GM23338 (cell line): Measurements from ENCODE around the gene FBXL20. TPM values are rescaled to one million over a fixed set of nuclear protein-coding genes. Genes with fewer than 3 reads are reported as not detected.

Experiments used
- ATAC-seq: fragments of 200-7000 bp; cut with Tn5 transposase; 3 replicates; pipeline ENCODE4 v1.9.1; 2020
- DNase-seq: peaks from one replicate; pipeline ENCODE4 v3.0.0-alpha.2; 2015; ENCODE audit warnings: low spot score
- H2AFZ ChIP-seq: fragments of 200-600 bp; sonication (generic); 2 replicates; pipeline ENCODE4 v1.8.0; 2016; ENCODE audit warnings: antibody characterized with exemption, mild to moderate bottlenecking, moderate library complexity
- H3F3A ChIP-seq: fragments of 200-600 bp; sonication (generic); replicated peaks from 2 replicates; pipeline ENCODE4 v1.8.0; 2017; ENCODE audit warnings: antibody characterized with exemption, mixed run types, low read depth
- H3K27ac ChIP-seq: fragments of 200-600 bp; sonication (generic); 2 replicates; pipeline ENCODE4 v1.6.1; 2016; ENCODE audit warnings: low read depth
- H3K27me3 ChIP-seq: fragments of 200-600 bp; sonication (generic); 2 replicates; pipeline ENCODE4 v1.8.0; 2016; ENCODE audit warnings: mild to moderate bottlenecking, mixed run types, moderate library complexity; ENCODE audit not compliant: insufficient read depth
- H3K36me3 ChIP-seq: fragments of 200-600 bp; sonication (generic); 2 replicates; pipeline ENCODE4 v1.8.0; 2016; ENCODE audit warnings: mild to moderate bottlenecking; ENCODE audit not compliant: insufficient read depth
- H3K4me1 ChIP-seq: fragments of 200-600 bp; sonication (generic); 2 replicates; pipeline ENCODE4 v1.8.0; 2016; ENCODE audit warnings: mild to moderate bottlenecking, moderate library complexity; ENCODE audit not compliant: insufficient read depth
- H3K4me2 ChIP-seq: fragments of 200-600 bp; sonication (generic); 2 replicates; pipeline ENCODE4 v1.7.1; 2017; ENCODE audit warnings: mixed run types
- H3K4me3 ChIP-seq: fragments of 200-600 bp; sonication (generic); 2 replicates; pipeline ENCODE4 v1.6.1; 2016; ENCODE audit warnings: mixed run types
- H3K79me2 ChIP-seq: fragments of 200-600 bp; sonication (generic); replicated peaks from 2 replicates; pipeline ENCODE4 v1.8.0; 2017; ENCODE audit warnings: mild to moderate bottlenecking; ENCODE audit not compliant: insufficient read depth
- H3K9me2 ChIP-seq: fragments of 200-600 bp; sonication (generic); 2 replicates; pipeline ENCODE4 v1.8.0; 2017; ENCODE audit not compliant: insufficient read depth
- H4K20me1 ChIP-seq: fragments of 200-600 bp; sonication (generic); replicated peaks from 2 replicates; pipeline ENCODE4 v1.8.0; 2017; ENCODE audit warnings: mild to moderate bottlenecking; ENCODE audit not compliant: insufficient read depth
- H3K27ac Mint-ChIP-seq: 2 replicates; pipeline ENCODE4 v1.8.0; 2020; ENCODE audit warnings: inconsistent platforms, mild to moderate bottlenecking, moderate library complexity, mixed read lengths
- H3K27me3 Mint-ChIP-seq: 3 replicates; pipeline ENCODE4 v1.8.0; 2022; ENCODE audit warnings: low read depth, mild to moderate bottlenecking, moderate library complexity, mixed read lengths, inconsistent platforms; ENCODE audit not compliant: insufficient read depth, poor library complexity
- H3K36me3 Mint-ChIP-seq: 3 replicates; pipeline ENCODE4 v1.8.0; 2021; ENCODE audit warnings: low read depth, mild to moderate bottlenecking, inconsistent platforms, moderate library complexity, mixed read lengths
- H3K4me1 Mint-ChIP-seq: 3 replicates; pipeline ENCODE4 v1.8.0; 2020; ENCODE audit warnings: mild to moderate bottlenecking, inconsistent platforms, mixed read lengths
- H3K4me3 Mint-ChIP-seq: 3 replicates; pipeline ENCODE4 v1.8.0; 2021; ENCODE audit warnings: moderate library complexity, mild to moderate bottlenecking, inconsistent platforms, mixed read lengths
- H3K9me3 Mint-ChIP-seq: 3 replicates; pipeline ENCODE4 v1.8.0; 2020; ENCODE audit warnings: moderate library complexity, mild to moderate bottlenecking, inconsistent platforms, mixed read lengths
- CTCF ChIP-seq, 2 experiments: fragments of 200-600 bp in 1 of 2; sonication (generic) in 1 of 2; conservative IDR thresholded peaks; 2 replicates each; pipeline versions ENCODE4 v1.5.1 to v1.6.1; 2016 to 2017; ENCODE audit warnings: antibody characterized with exemption in 2 of 2, low read depth in 2 of 2, mild to moderate bottlenecking in 2 of 2, moderate library complexity in 1 of 2
- ETS1 ChIP-seq: IDR thresholded peaks from 2 replicates; pipeline ENCODE4 v1.6.1; 2016; ENCODE audit warnings: antibody characterized with exemption
- EZH2 ChIP-seq: fragments of 200-600 bp; sonication (generic); IDR thresholded peaks from one replicate; pipeline ENCODE4 v1.8.0; 2017; ENCODE audit warnings: antibody characterized with exemption, mild to moderate bottlenecking, low read depth; ENCODE audit not compliant: unreplicated experiment
- EZH2phosphoT487 ChIP-seq: fragments of 200-600 bp; sonication (generic); IDR thresholded peaks from one replicate; pipeline ENCODE4 v1.8.1; 2018; ENCODE audit warnings: antibody characterized with exemption; ENCODE audit not compliant: unreplicated experiment
- NANOG ChIP-seq: IDR thresholded peaks from 2 replicates; pipeline ENCODE4 v1.6.1; 2016; ENCODE audit warnings: antibody characterized with exemption, borderline replicate concordance
- POLR2AphosphoS5 ChIP-seq: IDR thresholded peaks from 2 replicates; pipeline ENCODE4 v1.6.1; 2016; ENCODE audit warnings: antibody characterized with exemption, low read depth
- REST ChIP-seq: IDR thresholded peaks from one replicate; pipeline ENCODE4 v1.6.1; 2018; ENCODE audit warnings: antibody characterized with exemption; ENCODE audit not compliant: unreplicated experiment
- STAT1 ChIP-seq: IDR thresholded peaks from one replicate; pipeline ENCODE4 v1.6.1; 2016; ENCODE audit warnings: antibody characterized with exemption; ENCODE audit not compliant: unreplicated experiment
- ZNF114 ChIP-seq: fragments of 250-450 bp; sonication (Bioruptor Pico); IDR thresholded peaks from 2 replicates; pipeline ENCODE4 v1.5.0; 2020; ENCODE audit warnings: mild to moderate bottlenecking, moderate library complexity
- ZNF462 ChIP-seq: fragments of 250-450 bp; sonication (Bioruptor Pico); IDR thresholded peaks from 2 replicates; pipeline ENCODE4 v1.5.0; 2020; ENCODE audit warnings: mild to moderate bottlenecking, moderate library complexity
- polyA plus RNA-seq: library from polyadenylated mRNA; unstranded; fragments of >200 nt; fragmentation: Nextera tagmentation; extraction: Ambion mirVana; gene quantifications from 2 replicates; pipeline ENCODE4 v1.2.1, GENCODE V29; 2016
- total RNA-seq: library from RNA; depleted of rRNA; stranded (reverse); fragments of >200 nt; shearing (Covaris generic); gene quantifications from 2 replicates; pipeline ENCODE4 v1.2.3, GENCODE V29; 2014

FBXL20 gene
- total and polyA plus RNA-seq, 2 experiments from 2014 or later = 2.9 to 6.9 TPM

- no peak overlapping the region for H3K4me3 ChIP-seq
- Mint-ChIP-seq H3K4me1 (peaks cover 43% of the 10 kb centered on the region), H3K27ac (no peak overlapping the region), H3K4me3 (no peak overlapping the region), H3K27me3 (peaks cover 15% of the 10 kb centered on the region), H3K9me3 (no peaks in the 10 kb centered on the region; the same call in 1 of the 3 replicates), H3K36me3 (peaks cover 54% of the 10 kb centered on the region)
- H3K9me2 ChIP-seq = no peaks in the 10 kb centered on the region
- H3K4me2 ChIP-seq = no peak overlapping the region
- peaks cover 46% of the 10 kb centered on the region for H3K36me3 ChIP-seq
- no peak for ATAC-seq
- H3K79me2 ChIP-seq = peaks cover 26% of the 10 kb centered on the region
- peaks cover 28% of the 10 kb centered on the region for H3K4me1 ChIP-seq
- no peak overlapping the region for H2AFZ ChIP-seq
- H4K20me1 ChIP-seq = peaks cover 28% of the 10 kb centered on the region
- H3F3A ChIP-seq = peaks cover 59% of the 10 kb centered on the region
- no peak for DNase-seq
- no peak for TF ChIP-seq REST
- TF ChIP-seq EZH2phosphoT487 = no peak
- no peak for TF ChIP-seq ZNF114 (CRISPR knock-in tag)
- TF ChIP-seq NANOG = no peak
- TF ChIP-seq ETS1 = no peak
- TF ChIP-seq EZH2 = no peak
- no peak; the same call in 1 of the 2 replicates for TF ChIP-seq POLR2AphosphoS5
- no peak for TF ChIP-seq STAT1
- TF ChIP-seq ZNF462 (CRISPR knock-in tag) = no peak
- no peak for TF ChIP-seq CTCF (conservative IDR thresholded peaks at IDR 0.05; ENCODE audit: low read depth in 2 of 2)
- 0 out of 2 replicates have a peak, but pooled peaks cover under 1% of the 10 kb centered on the region for H3K27me3 ChIP-seq
- H3K27ac ChIP-seq = peak overlapping the region; percentile 63; the same call in 1 of the 2 replicates
Observed at GRCh38 chr17:39205112-39205526, 196.3 kb downstream of the FBXL20 start.
